Type B pancreatic cell (in vitro differentiated cells): ENCODE measurements around the gene DCP1A. TPM values are rescaled to one million over a fixed set of nuclear protein-coding genes. Genes with fewer than 3 reads are reported as not detected.

Experiments
- DNase-seq: peaks from one replicate; pipeline ENCODE4 v3.0.0; 2021; ENCODE audit warnings: mixed read lengths; ENCODE audit not compliant: unreplicated experiment; ENCODE audit errors: extremely low spot score
- H3K27ac Mint-ChIP-seq: 2 replicates; pipeline ENCODE4 v1.8.0; 2021; ENCODE audit warnings: mild to moderate bottlenecking, mixed read lengths
- H3K27me3 Mint-ChIP-seq: 2 replicates; pipeline ENCODE4 v1.8.0; 2021; ENCODE audit warnings: mixed read lengths
- H3K36me3 Mint-ChIP-seq: 2 replicates; pipeline ENCODE4 v1.8.0; 2021; ENCODE audit warnings: mixed read lengths
- H3K4me1 Mint-ChIP-seq: one replicate; pipeline ENCODE4 v1.8.0; 2021; ENCODE audit warnings: mixed read lengths; ENCODE audit not compliant: unreplicated experiment
- H3K4me3 Mint-ChIP-seq: 2 replicates; pipeline ENCODE4 v1.8.0; 2021; ENCODE audit warnings: mild to moderate bottlenecking, mixed read lengths
- H3K9me3 Mint-ChIP-seq: 2 replicates; pipeline ENCODE4 v1.8.0; 2021; ENCODE audit warnings: mixed read lengths
- total RNA-seq: library from RNA; stranded (reverse); gene quantifications from 2 replicates; pipeline ENCODE4 v1.2.1, GENCODE V29; 2021; ENCODE audit warnings: low replicate concordance
- TF ChIP-seq, protein P1 (sequence below): fragments of 200-600 bp; sonication (generic); conservative IDR thresholded peaks from 2 replicates; pipeline ENCODE4 v1.5.0; 2021; ENCODE audit warnings: antibody characterized with exemption, mild to moderate bottlenecking

The DCP1A gene
- total RNA-seq, 1 donor from 2014 or later, result 31.4 TPM

DNA sequence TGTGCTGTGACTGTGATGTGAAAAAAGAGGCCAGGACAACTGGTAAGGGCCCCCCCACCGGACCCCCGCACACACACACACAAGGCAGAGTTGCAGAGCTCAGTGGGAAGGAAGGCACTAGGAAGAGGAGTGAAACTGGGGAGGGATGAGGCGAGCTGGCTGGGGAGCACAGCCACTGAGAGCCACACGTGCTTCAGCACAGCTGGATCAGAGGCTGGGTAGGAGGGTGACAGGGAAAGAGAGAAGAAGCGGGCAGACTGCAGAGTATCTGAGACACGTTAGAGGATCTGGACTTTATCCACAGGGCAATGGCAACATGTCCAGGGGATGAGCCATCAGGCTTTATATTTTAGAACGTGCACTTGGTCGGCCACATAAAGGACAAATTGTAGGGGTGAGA, 53.5 kb downstream of the DCP1A start:
- no peaks in the 10 kb centered on the region for H3K4me1 Mint-ChIP-seq
- H3K36me3 Mint-ChIP-seq, result peaks cover 7% of the 10 kb centered on the region
- DNase-seq, result no peak
- no peak overlapping the region for H3K4me3 Mint-ChIP-seq
- no peak overlapping the region for H3K27ac Mint-ChIP-seq
- H3K9me3 Mint-ChIP-seq, result no peaks in the 10 kb centered on the region
- TF ChIP-seq, protein P1, sequence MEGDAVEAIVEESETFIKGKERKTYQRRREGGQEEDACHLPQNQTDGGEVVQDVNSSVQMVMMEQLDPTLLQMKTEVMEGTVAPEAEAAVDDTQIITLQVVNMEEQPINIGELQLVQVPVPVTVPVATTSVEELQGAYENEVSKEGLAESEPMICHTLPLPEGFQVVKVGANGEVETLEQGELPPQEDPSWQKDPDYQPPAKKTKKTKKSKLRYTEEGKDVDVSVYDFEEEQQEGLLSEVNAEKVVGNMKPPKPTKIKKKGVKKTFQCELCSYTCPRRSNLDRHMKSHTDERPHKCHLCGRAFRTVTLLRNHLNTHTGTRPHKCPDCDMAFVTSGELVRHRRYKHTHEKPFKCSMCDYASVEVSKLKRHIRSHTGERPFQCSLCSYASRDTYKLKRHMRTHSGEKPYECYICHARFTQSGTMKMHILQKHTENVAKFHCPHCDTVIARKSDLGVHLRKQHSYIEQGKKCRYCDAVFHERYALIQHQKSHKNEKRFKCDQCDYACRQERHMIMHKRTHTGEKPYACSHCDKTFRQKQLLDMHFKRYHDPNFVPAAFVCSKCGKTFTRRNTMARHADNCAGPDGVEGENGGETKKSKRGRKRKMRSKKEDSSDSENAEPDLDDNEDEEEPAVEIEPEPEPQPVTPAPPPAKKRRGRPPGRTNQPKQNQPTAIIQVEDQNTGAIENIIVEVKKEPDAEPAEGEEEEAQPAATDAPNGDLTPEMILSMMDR, result no peak
- no peaks in the 10 kb centered on the region for H3K27me3 Mint-ChIP-seq

- TF ChIP-seq, protein P1, result no peak
- H3K4me3 Mint-ChIP-seq, result no peak overlapping the region
- no peaks in the 10 kb centered on the region for H3K4me1 Mint-ChIP-seq
- DNase-seq, result no peak
- H3K9me3 Mint-ChIP-seq, result no peaks in the 10 kb centered on the region
- no peak overlapping the region for H3K27ac Mint-ChIP-seq
- H3K36me3 Mint-ChIP-seq, result peaks cover 29% of the 10 kb centered on the region
- no peaks in the 10 kb centered on the region for H3K27me3 Mint-ChIP-seq
Measured at GRCh38 chr3:53288214-53288613, 59.1 kb downstream of the DCP1A start.

DNA sequence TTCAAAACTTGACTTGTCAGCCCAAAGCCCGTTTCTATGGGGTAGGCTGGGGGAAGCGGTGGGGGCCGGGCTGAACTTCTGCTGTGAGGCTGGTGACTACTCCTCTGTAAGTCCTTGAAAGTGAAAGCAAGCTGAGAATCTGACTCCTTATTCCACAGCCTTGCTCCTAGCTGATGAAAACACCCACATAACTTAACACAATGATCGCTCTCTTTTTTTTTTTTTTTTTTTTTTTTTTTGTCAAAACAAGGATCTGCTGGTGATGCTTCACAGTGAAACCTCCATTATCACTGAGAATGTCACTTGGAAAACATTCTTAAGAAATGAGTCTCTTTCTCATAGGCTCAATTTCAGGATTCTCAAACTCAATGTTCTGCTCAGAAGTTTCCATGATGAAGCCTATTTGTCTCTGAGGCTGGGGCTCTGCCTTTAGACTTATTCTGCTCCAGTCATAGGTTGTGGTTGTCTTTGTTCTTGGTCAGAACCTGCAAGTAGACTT, 60.2 kb downstream of the DCP1A start:
- no peak for DNase-seq
- Mint-ChIP-seq H3K9me3 (no peaks in the 10 kb centered on the region), H3K27me3 (no peaks in the 10 kb centered on the region), H3K4me1 (no peaks in the 10 kb centered on the region), H3K4me3 (no peak overlapping the region), H3K27ac (no peak overlapping the region), H3K36me3 (peaks cover 29% of the 10 kb centered on the region)
- TF ChIP-seq, protein P1, result no peak

- TF ChIP-seq, protein P1, result no peak
- no peaks in the 10 kb centered on the region for H3K4me1 Mint-ChIP-seq
- H3K4me3 Mint-ChIP-seq, result no peak overlapping the region
- no peaks in the 10 kb centered on the region for H3K9me3 Mint-ChIP-seq
- H3K36me3 Mint-ChIP-seq, result peaks cover 29% of the 10 kb centered on the region
- no peak overlapping the region for H3K27ac Mint-ChIP-seq
- no peaks in the 10 kb centered on the region for H3K27me3 Mint-ChIP-seq
- DNase-seq, result no peak
Measured at GRCh38 chr3:53286727-53287126, 60.6 kb downstream of the DCP1A start.

DNA sequence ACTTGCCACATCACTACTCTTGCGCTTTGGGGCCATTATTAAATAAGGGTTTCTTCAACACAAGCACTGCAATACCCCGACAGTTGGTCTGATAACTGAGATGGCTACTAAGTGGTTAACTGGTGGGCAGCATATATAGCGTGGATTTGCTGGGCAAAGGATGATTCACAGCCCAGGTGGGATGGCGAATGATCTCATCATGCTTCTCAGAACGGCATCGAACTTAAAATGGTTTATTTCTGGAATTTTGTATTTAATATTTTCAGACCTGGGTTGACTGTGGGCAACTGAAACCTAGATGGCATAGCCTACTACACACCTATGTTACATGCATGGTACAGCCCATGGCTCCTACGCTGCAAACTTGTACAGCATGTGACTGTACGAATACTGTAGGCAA, 64.8 kb downstream of the DCP1A start:
- TF ChIP-seq, protein P1, result no peak
- DNase-seq, result no peak

DNA sequence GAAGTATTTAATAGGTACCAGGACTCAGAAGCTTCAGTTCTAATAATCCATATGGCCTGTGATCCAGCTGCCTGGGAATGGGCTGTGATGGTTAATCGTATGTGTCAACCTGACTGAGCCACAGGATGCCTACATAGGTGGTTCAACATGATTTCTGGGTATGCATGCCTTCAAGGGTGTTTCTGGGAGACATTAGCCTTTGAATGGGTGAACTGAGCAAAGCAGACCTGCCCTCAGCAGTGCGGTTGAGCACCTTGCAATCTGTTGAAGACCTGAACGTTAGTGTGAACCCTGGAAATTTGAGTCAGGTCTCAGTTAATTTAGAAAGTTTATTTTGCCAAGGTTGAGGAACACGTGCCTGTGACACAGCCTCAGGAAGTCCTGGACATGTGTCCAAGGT, 68.7 kb downstream of the DCP1A start:
- TF ChIP-seq, protein P1, result no peak
- Mint-ChIP-seq H3K27ac (no peak overlapping the region), H3K4me1 (no peaks in the 10 kb centered on the region), H3K4me3 (no peak overlapping the region), H3K36me3 (no peaks in the 10 kb centered on the region), H3K27me3 (no peaks in the 10 kb centered on the region), H3K9me3 (no peaks in the 10 kb centered on the region)
- DNase-seq, result no peak

More for the DNA sequence above, 64.8 kb downstream of the DCP1A start:
- no peaks in the 10 kb centered on the region for H3K4me1 Mint-ChIP-seq
- H3K4me3 Mint-ChIP-seq, result no peak overlapping the region
- no peak overlapping the region for H3K27ac Mint-ChIP-seq
- H3K27me3 Mint-ChIP-seq, result no peaks in the 10 kb centered on the region
- H3K36me3 Mint-ChIP-seq, result peaks cover 19% of the 10 kb centered on the region
- H3K9me3 Mint-ChIP-seq, result no peaks in the 10 kb centered on the region
